ENCODE results near the gene C1R. TPM values are rescaled to one million over a fixed set of nuclear protein-coding genes. Genes with fewer than 3 reads are reported as not detected.

Gene C1R
- total and polyA plus RNA-seq, 2 of the 8 experiments (the other 6 are each of a cell fraction or from before 2014, with no cell fraction given): 6.9 to 16.3 TPM

- Histone ChIP-seq H3K4me3 (ENCODE audit: extremely low read depth in 1 of 4, insufficient read depth in 2 of 4, low read depth in 3 of 4, low read length in 4 of 4) (no peak overlapping the region), H2BK12ac (ENCODE audit: low read depth, low read length) (no peak overlapping the region), H2BK15ac (ENCODE audit: low read length) (no peak overlapping the region; the same call in 1 of the 2 replicates), H3K23me2 (ENCODE audit: low read depth, low read length) (no peaks in the 10 kb centered on the region), H3K18ac (ENCODE audit: extremely low read depth, low read length) (no peak overlapping the region), H2AFZ (ENCODE audit: low read length) (no peak overlapping the region), H4K5ac (ENCODE audit: insufficient read length, low read depth, low read length) (no peak overlapping the region), H4K8ac (ENCODE audit: extremely low read depth, insufficient read depth, low read length) (no peak overlapping the region; the same call in 1 of the 2 replicates), H3K14ac (ENCODE audit: insufficient read length) (no peak overlapping the region), H3K9me3 (ENCODE audit: insufficient read depth in 2 of 2, low read depth in 1 of 2, low read length in 1 of 2) (no peaks in the 10 kb centered on the region), H3K4me1 (replicated peaks in 1 of 4; ENCODE audit: control insufficient read depth in 3 of 4, insufficient read depth in 4 of 4, low read length in 3 of 4) (no peaks in the 10 kb centered on the region; a peak in 2 of 7 replicates), H2BK120ac (replicated peaks; ENCODE audit: low read depth, low read length) (no peak overlapping the region), H3K56ac (replicated peaks; ENCODE audit: insufficient read length, low read depth, low read length) (no peak overlapping the region), H2AK5ac (ENCODE audit: low read depth, low read length) (no peak overlapping the region), H4K91ac (replicated peaks; ENCODE audit: insufficient read length, low read length) (no peak overlapping the region), H2BK20ac (ENCODE audit: low read length) (no peak overlapping the region), H3K23ac (ENCODE audit: insufficient read length) (no peak overlapping the region), H3K27ac (ENCODE audit: low read depth, low read length) (no peak overlapping the region), H4K20me1 (replicated peaks in 1 of 2; ENCODE audit: control insufficient read depth in 1 of 2, insufficient read depth in 2 of 2, low read length in 2 of 2) (peaks cover 0 to 2% of the 10 kb centered on the region in 2 experiments), H3K79me2 (ENCODE audit: control insufficient read depth in 1 of 2, insufficient read depth in 2 of 2, low read length in 2 of 2) (no peaks in the 10 kb centered on the region), H3K9ac (replicated peaks in 1 of 4; ENCODE audit: extremely low read depth in 1 of 4, low read depth in 3 of 4, low read length in 3 of 4) (no peak overlapping the region), H3K36me3 (ENCODE audit: control insufficient read depth in 2 of 4, insufficient read depth in 4 of 4, low read length in 3 of 4) (no peaks in the 10 kb centered on the region), H3K4ac (replicated peaks; ENCODE audit: insufficient read length, low read depth, low read length) (no peak overlapping the region), H3K79me1 (ENCODE audit: low read depth, low read length) (no peaks in the 10 kb centered on the region), H2BK5ac (ENCODE audit: low read depth, low read length) (no peak overlapping the region), H3K27me3 (replicated peaks in 1 of 4; ENCODE audit: control insufficient read depth in 3 of 4, extremely low read depth in 1 of 4, insufficient read depth in 3 of 4, low read length in 3 of 4) (no peaks in the 10 kb centered on the region), H3K4me2 (ENCODE audit: insufficient read depth in 1 of 2, low read depth in 2 of 2, low read length in 2 of 2) (no peak overlapping the region)
- TF ChIP-seq CBX5 (IDR thresholded peaks at IDR 0.05; ENCODE audit: low read depth, low read length): no peak
- WGBS, 2 experiments (ENCODE audit: extremely low coverage in 1 of 2, insufficient coverage in 1 of 2, insufficient read length in 1 of 2, insufficient replicate concordance in 2 of 2, low coverage in 1 of 2, low lambda C conversion rate in 2 of 2, missing lambda C conversion rate in 1 of 2): 90% methylated on average over 6 of the region's 6 CpGs; no CpG with 5 or more reads in 1 of the 2 experiments
- no peak for DNase-seq (ENCODE audit: low read depth in 1 of 2, low spot score in 2 of 2)
- FAIRE-seq: no peak
- POLR2A ChIA-PET (ENCODE audit: partially characterized antibody): interaction anchor here (0.9 to 1.3 kb wide), 2 partner anchors 10 to 55 kb away, joined by 4 read pairs; no protein-coding TSS in a partner anchor
- CTCF ChIA-PET (ENCODE audit: partially characterized antibody): interaction anchor here (0.8 to 2.5 kb wide), 5 partner anchors 12 to 113 kb away, joined by 3 to 10 read pairs (median 5); partner anchors contain the start of gene C1RL
These were observed 60.9 kb downstream of the C1R start for GRCh38 chr12:7031306-7031705.

Small RNA genes lying within 50 kb of the gene (small RNA-seq; reads per million reads assigned to genes)
- gene AC006512.1 (ENCODE audit: insufficient read depth) (not detected), gene RNU6-485P (ENCODE audit: insufficient read depth) (not detected)

Other genes with a start within 250 kb of the C1R start
- gene CDCA3, start 241.2 kb downstream of the C1R start, total RNA-seq (2021; fragmentation: NEBNext Ultra II Directional; extraction: Animal tissue kit (Norgen Biotek cat#: 25700)): 47.4 and 47.7 TPM in 2 replicates
- gene CDCA3, start 241.2 kb downstream of the C1R start, polyA plus RNA-seq (2011; rRNA removed): 71.2 and 77.0 TPM in 2 replicates
- gene USP5, start 240.3 kb downstream of the C1R start, total RNA-seq (2021; fragmentation: NEBNext Ultra II Directional; extraction: Animal tissue kit (Norgen Biotek cat#: 25700)): 148 and 159 TPM in 2 replicates
- 66.5 and 83.9 TPM in 2 replicates for gene USP5, start 240.3 kb downstream of the C1R start, polyA plus RNA-seq (2011; rRNA removed)
- gene TPI1, start 224.9 kb downstream of the C1R start, total RNA-seq (2021; fragmentation: NEBNext Ultra II Directional; extraction: Animal tissue kit (Norgen Biotek cat#: 25700)): 902 and 910 TPM in 2 replicates
- gene TPI1, start 224.9 kb downstream of the C1R start, polyA plus RNA-seq (2011; rRNA removed): 2,591 and 3,018 TPM in 2 replicates
- 13.0 and 13.9 TPM in 2 replicates for gene SPSB2, start 219.1 kb downstream of the C1R start, total RNA-seq (2021; fragmentation: NEBNext Ultra II Directional; extraction: Animal tissue kit (Norgen Biotek cat#: 25700))
- 23.2 and 31.6 TPM in 2 replicates for gene SPSB2, start 219.1 kb downstream of the C1R start, polyA plus RNA-seq (2011; rRNA removed)
- 2.5 and 2.9 TPM in 2 replicates for gene LRRC23, start 187.6 kb downstream of the C1R start, total RNA-seq (2021; fragmentation: NEBNext Ultra II Directional; extraction: Animal tissue kit (Norgen Biotek cat#: 25700))
- 3.5 and 3.6 TPM in 2 replicates for gene LRRC23, start 187.6 kb downstream of the C1R start, polyA plus RNA-seq (2011; rRNA removed)
- 90.9 and 92.4 TPM in 2 replicates for gene ENO2, start 177.9 kb downstream of the C1R start, total RNA-seq (2021; fragmentation: NEBNext Ultra II Directional; extraction: Animal tissue kit (Norgen Biotek cat#: 25700))
- gene ENO2, start 177.9 kb downstream of the C1R start, polyA plus RNA-seq (2011; rRNA removed): 102 and 126 TPM in 2 replicates
- gene ATN1, start 164.5 kb downstream of the C1R start, total RNA-seq (2021; fragmentation: NEBNext Ultra II Directional; extraction: Animal tissue kit (Norgen Biotek cat#: 25700)): 69.6 and 73.4 TPM in 2 replicates
- 20.6 and 43.0 TPM in 2 replicates for gene ATN1, start 164.5 kb downstream of the C1R start, polyA plus RNA-seq (2011; rRNA removed)
- not detected in 2 replicates for gene RNU7-1, start 148.6 kb downstream of the C1R start, total RNA-seq (2021; fragmentation: NEBNext Ultra II Directional; extraction: Animal tissue kit (Norgen Biotek cat#: 25700))
- not detected in 2 replicates for gene RNU7-1, start 148.6 kb downstream of the C1R start, polyA plus RNA-seq (2011; rRNA removed)
- 174 and 185 TPM in 2 replicates for gene C12orf57, start 148.4 kb downstream of the C1R start, total RNA-seq (2021; fragmentation: NEBNext Ultra II Directional; extraction: Animal tissue kit (Norgen Biotek cat#: 25700))
- 993 and 1,124 TPM in 2 replicates for gene C12orf57, start 148.4 kb downstream of the C1R start, polyA plus RNA-seq (2011; rRNA removed)
- gene PTPN6, start 141.1 kb downstream of the C1R start, total RNA-seq (2021; fragmentation: NEBNext Ultra II Directional; extraction: Animal tissue kit (Norgen Biotek cat#: 25700)): 25.7 and 28.4 TPM in 2 replicates
- gene PTPN6, start 141.1 kb downstream of the C1R start, polyA plus RNA-seq (2011; rRNA removed): 16.3 and 22.6 TPM in 2 replicates
- 360 and 368 TPM in 2 replicates for gene PHB2, start 121.8 kb downstream of the C1R start, total RNA-seq (2021; fragmentation: NEBNext Ultra II Directional; extraction: Animal tissue kit (Norgen Biotek cat#: 25700))
- 579 and 626 TPM in 2 replicates for gene PHB2, start 121.8 kb downstream of the C1R start, polyA plus RNA-seq (2011; rRNA removed)
- gene EMG1, start 121.5 kb downstream of the C1R start, total RNA-seq (2021; fragmentation: NEBNext Ultra II Directional; extraction: Animal tissue kit (Norgen Biotek cat#: 25700)): 82.9 and 84.2 TPM in 2 replicates
- gene EMG1, start 121.5 kb downstream of the C1R start, polyA plus RNA-seq (2011; rRNA removed): 54.3 and 64.3 TPM in 2 replicates
- 55.2 and 55.8 TPM in 2 replicates for gene LPCAT3, start 74.0 kb downstream of the C1R start, total RNA-seq (2021; fragmentation: NEBNext Ultra II Directional; extraction: Animal tissue kit (Norgen Biotek cat#: 25700))
- gene LPCAT3, start 74.0 kb downstream of the C1R start, polyA plus RNA-seq (2011; rRNA removed): 69.5 and 70.4 TPM in 2 replicates
- 5.0 and 7.3 TPM in 2 replicates for gene C1S, start 31.7 kb downstream of the C1R start, total RNA-seq (2021; fragmentation: NEBNext Ultra II Directional; extraction: Animal tissue kit (Norgen Biotek cat#: 25700))
- 3.5 and 4.4 TPM in 2 replicates for gene C1S, start 31.7 kb downstream of the C1R start, polyA plus RNA-seq (2011; rRNA removed)
- 11.4 and 14.7 TPM in 2 replicates for gene C1RL, start 16.8 kb upstream of the C1R start, total RNA-seq (2021; fragmentation: NEBNext Ultra II Directional; extraction: Animal tissue kit (Norgen Biotek cat#: 25700))
- gene C1RL, start 16.8 kb upstream of the C1R start, polyA plus RNA-seq (2011; rRNA removed): 15.5 and 16.7 TPM in 2 replicates
- gene RBP5, start 36.4 kb upstream of the C1R start, total RNA-seq (2021; fragmentation: NEBNext Ultra II Directional; extraction: Animal tissue kit (Norgen Biotek cat#: 25700)): 0.67 and 1.9 TPM in 2 replicates
- gene RBP5, start 36.4 kb upstream of the C1R start, polyA plus RNA-seq (2011; rRNA removed): 1.1 and 1.2 TPM in 2 replicates
- 19.9 and 20.4 TPM in 2 replicates for gene CLSTN3, start 37.9 kb upstream of the C1R start, total RNA-seq (2021; fragmentation: NEBNext Ultra II Directional; extraction: Animal tissue kit (Norgen Biotek cat#: 25700))
- 26.3 and 43.9 TPM in 2 replicates for gene CLSTN3, start 37.9 kb upstream of the C1R start, polyA plus RNA-seq (2011; rRNA removed)
- 50.4 and 50.5 TPM in 2 replicates for gene PEX5, start 97.2 kb upstream of the C1R start, total RNA-seq (2021; fragmentation: NEBNext Ultra II Directional; extraction: Animal tissue kit (Norgen Biotek cat#: 25700))
- gene PEX5, start 97.2 kb upstream of the C1R start, polyA plus RNA-seq (2011; rRNA removed): 16.8 and 24.9 TPM in 2 replicates
- gene ACSM4, start 211.6 kb upstream of the C1R start, total RNA-seq (2021; fragmentation: NEBNext Ultra II Directional; extraction: Animal tissue kit (Norgen Biotek cat#: 25700)): not detected in 2 replicates
- not detected in 2 replicates for gene ACSM4, start 211.6 kb upstream of the C1R start, polyA plus RNA-seq (2011; rRNA removed)